Duodenal mucosa (tissue), 2 donors: ENCODE measurements around the gene PCDHGA6.
"Not testable (repeated sequence)": the region's sequence is repeated elsewhere in the genome, so short reads cannot be mapped to it uniquely, and the experiment has no call there.

Experiments used
- H3K27ac ChIP-seq: one replicate; pipeline ENCODE4 v1.7.0; 2013; ENCODE audit warnings: low read depth, low read length
- H3K27me3 ChIP-seq, 2 donors: one replicate each; pipeline ENCODE4 v1.7.0; 2013; ENCODE audit warnings: low read length in 2 of 2, control low read depth in 1 of 2; ENCODE audit not compliant: insufficient read depth in 2 of 2, control insufficient read depth in 1 of 2
- H3K36me3 ChIP-seq, 2 donors: one replicate each; pipeline ENCODE4 v1.7.0; 2013; ENCODE audit warnings: low read length in 2 of 2, control low read depth in 1 of 2; ENCODE audit not compliant: insufficient read depth in 2 of 2, control insufficient read depth in 1 of 2
- H3K4me1 ChIP-seq, 2 donors: one replicate each; pipeline ENCODE4 v1.7.0; 2013; ENCODE audit warnings: low read length in 2 of 2, control low read depth in 1 of 2; ENCODE audit not compliant: insufficient read depth in 2 of 2, control insufficient read depth in 1 of 2
- H3K4me3 ChIP-seq, 2 donors: one replicate each; pipeline ENCODE4 v1.7.0; 2013; ENCODE audit warnings: low read length in 2 of 2, low read depth in 1 of 2
- H3K9ac ChIP-seq, 2 donors: one replicate each; pipeline ENCODE4 v1.7.0; 2013; ENCODE audit warnings: low read length in 2 of 2, low read depth in 1 of 2
- H3K9me3 ChIP-seq, 2 donors: one replicate each; pipeline ENCODE4 v1.7.0; 2013; ENCODE audit warnings: low read length in 2 of 2, control low read depth in 1 of 2; ENCODE audit not compliant: control insufficient read depth in 1 of 2

PCDHGA6 gene

DNA sequence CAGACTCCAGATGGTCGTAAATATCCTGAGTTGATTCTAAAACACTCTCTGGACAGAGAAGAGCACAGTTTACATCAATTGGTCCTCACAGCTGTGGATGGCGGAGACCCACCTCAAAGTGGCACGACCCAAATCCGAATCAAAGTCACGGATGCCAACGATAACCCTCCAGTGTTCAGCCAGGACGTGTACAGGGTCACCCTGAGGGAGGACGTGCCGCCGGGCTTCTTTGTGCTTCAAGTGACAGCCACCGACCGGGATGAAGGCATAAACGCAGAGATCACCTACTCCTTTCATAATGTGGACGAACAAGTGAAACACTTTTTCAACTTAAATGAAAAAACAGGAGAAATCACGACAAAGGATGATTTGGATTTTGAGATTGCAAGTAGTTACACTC lies 13.0 kb upstream of the PCDHGA6 start:
- Histone ChIP-seq H3K27ac (no peak overlapping the region), H3K36me3 (no peaks in the 10 kb centered on the region), H3K4me3 (peak overlapping the region in 1 of 2 donors; percentile 66), H3K9ac (no peak overlapping the region), H3K9me3 (peaks cover 42 to 50% of the 10 kb centered on the region in 2 donors), H3K27me3 (no peaks in the 10 kb centered on the region), H3K4me1 (no peaks in the 10 kb centered on the region)

DNA sequence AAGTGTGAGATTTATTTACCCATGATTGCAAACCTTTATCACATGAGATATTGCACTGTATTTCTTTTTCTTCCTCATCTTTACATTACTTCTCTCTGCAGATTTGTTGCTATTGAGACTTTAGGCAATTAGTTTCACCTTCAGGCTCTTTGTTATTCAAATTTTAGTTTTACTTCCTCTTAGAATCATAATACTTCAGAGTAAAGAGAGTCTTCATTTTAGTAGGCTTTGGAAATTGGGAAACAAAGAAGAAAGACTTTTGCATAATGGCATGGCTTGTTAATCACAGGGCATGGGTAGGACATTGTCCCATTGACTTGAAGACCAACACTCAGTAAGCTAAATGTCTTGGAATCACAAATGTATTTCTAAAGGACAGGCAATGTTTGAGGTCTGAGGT lies 11.0 kb upstream of the PCDHGA6 start:
- no peaks in the 10 kb centered on the region for H3K4me1 ChIP-seq
- H3K36me3 ChIP-seq = no peaks in the 10 kb centered on the region
- H3K27ac ChIP-seq = no peak overlapping the region
- H3K4me3 ChIP-seq = no peak overlapping the region
- no peak overlapping the region for H3K9ac ChIP-seq
- H3K27me3 ChIP-seq = no peaks in the 10 kb centered on the region
- H3K9me3 ChIP-seq = peaks cover 31 to 43% of the 10 kb centered on the region in 2 donors

DNA sequence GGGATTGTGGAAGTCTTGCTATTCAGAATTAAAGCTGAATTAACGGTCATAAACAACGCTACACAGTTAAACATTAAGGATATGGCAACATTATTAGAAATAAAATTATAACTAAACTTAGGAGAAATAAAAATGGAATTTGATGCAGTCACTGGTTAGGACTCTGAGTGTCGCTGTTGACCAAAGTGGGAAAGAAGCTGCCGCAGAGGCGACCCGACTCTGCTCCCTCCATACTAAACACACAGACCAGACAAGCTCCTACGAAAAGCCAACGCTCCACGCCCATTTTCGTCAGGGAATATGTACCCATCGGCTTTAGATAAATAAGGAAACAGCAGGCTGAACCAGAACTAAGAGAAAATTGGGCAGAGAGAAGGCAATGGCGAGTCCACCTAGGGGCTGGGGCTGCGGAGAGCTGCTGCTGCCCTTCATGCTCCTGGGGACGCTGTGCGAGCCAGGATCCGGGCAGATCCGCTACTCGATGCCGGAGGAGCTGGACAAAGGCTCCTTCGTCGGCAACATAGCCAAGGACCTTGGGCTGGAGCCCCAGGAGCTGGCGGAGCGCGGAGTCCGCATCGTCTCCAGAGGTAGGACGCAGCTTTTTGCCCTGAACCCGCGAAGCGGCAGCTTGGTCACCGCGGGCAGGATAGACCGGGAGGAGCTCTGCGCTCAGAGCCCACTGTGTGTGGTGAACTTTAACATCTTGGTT lies 9.6 kb upstream of the PCDHGA6 start, which contains the start of gene PCDHGA5:
PCDHGA5 (plus strand) TSS at position 211 of the 709 bp plus-strand sequence; CDS start at position 380, 169 bp downstream.
- Histone ChIP-seq H3K27ac (no peak within 1 kb of the TSS), H3K4me3 (no peak within 1 kb of the TSS), H3K4me1 (no peaks in the 10 kb centered on the region), H3K36me3 (no peaks in the 10 kb centered on the region), H3K9me3 (peaks cover 31 to 43% of the 10 kb centered on the region in 2 donors), H3K27me3 (no peaks in the 10 kb centered on the region), H3K9ac (no peak within 1 kb of the TSS)

DNA sequence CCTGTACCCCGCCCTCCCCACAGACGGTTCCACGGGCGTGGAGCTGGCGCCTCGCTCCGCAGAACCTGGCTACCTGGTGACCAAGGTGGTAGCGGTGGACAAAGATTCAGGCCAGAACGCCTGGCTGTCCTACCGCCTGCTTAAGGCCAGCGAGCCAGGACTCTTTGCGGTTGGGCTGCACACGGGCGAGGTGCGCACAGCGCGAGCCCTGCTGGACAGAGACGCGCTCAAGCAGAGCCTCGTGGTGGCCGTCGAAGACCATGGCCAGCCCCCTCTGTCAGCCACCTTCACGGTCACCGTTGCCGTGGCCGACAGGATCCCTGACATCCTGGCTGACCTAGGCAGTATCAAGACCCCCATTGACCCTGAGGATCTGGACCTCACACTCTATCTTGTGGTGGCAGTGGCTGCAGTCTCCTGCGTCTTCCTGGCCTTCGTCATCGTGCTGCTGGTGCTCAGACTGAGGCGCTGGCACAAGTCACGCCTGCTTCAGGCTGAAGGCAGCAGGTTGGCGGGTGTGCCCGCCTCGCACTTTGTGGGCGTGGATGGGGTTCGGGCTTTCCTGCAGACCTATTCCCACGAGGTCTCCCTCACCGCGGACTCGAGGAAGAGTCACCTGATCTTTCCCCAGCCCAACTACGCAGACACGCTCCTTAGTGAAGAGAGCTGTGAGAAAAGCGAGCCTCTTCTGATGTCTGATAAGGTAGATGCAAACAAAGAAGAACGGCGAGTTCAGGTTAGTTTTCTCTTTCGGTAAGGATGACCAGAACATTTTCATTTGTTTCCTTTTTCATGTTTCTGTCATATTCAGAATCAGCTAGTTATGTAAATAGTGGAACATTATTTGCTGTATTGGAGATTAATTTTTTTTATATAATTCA lies 7.4 kb upstream of the PCDHGA6 start:
- peaks cover 34 to 38% of the 10 kb centered on the region in 2 donors for H3K9me3 ChIP-seq
- no peaks in the 10 kb centered on the region for H3K4me1 ChIP-seq
- H3K27me3 ChIP-seq = peaks cover 0 to 5% of the 10 kb centered on the region in 2 donors
- no peak overlapping the region for H3K4me3 ChIP-seq
- no peaks in the 10 kb centered on the region for H3K36me3 ChIP-seq
- no peak overlapping the region for H3K27ac ChIP-seq
- no peak overlapping the region for H3K9ac ChIP-seq

DNA sequence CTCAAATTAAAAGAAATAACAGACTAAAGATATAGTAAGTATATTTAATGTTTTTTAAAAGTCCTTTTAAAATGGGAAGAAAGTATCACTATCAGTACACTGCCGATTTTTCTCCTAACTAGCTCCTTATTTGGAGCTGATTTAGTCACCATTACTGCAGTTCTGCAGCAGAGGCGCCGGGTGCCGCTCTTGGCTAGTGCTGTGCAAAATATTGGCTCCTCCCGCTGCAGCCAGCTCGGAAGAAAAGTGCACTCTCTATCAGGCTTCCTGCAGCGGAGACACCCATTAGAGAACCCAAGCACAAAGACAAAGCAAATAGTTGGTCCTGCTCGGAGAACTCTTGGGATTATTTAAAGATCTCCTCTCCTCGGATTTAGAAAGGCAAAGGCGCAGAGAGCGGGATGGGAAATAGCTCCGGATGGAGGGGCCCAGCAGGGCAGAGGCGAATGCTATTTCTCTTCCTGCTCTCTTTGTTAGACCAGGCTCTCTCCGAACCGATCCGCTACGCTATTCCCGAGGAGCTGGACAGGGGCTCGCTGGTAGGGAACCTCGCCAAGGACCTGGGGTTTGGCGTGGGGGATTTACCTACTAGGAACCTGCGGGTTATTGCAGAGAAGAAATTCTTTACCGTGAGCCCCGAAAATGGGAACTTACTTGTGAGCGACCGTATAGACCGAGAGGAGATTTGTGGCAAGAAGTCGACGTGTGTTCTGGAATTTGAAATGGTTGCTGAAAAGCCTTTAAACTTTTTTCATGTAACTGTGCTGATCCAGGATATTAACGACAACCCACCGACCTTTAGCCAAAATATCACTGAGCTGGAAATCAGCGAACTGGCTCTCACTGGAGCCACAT lies 3.5 kb upstream of the PCDHGA6 start, which contains the start of gene PCDHGB3:
PCDHGB3 (plus strand) TSS at position 249 of the 855 bp plus-strand sequence; CDS start at position 402, 153 bp downstream.
- no peaks in the 10 kb centered on the region for H3K4me1 ChIP-seq
- no peak within 1 kb of the TSS for H3K27ac ChIP-seq
- H3K27me3 ChIP-seq = peaks cover 0 to 5% of the 10 kb centered on the region in 2 donors
- no peaks in the 10 kb centered on the region for H3K36me3 ChIP-seq
- H3K4me3 ChIP-seq = peak within 1 kb of the TSS; percentile 18 to 49
- H3K9ac ChIP-seq = no peak within 1 kb of the TSS
- peaks cover 38 to 46% of the 10 kb centered on the region in 2 donors for H3K9me3 ChIP-seq

DNA sequence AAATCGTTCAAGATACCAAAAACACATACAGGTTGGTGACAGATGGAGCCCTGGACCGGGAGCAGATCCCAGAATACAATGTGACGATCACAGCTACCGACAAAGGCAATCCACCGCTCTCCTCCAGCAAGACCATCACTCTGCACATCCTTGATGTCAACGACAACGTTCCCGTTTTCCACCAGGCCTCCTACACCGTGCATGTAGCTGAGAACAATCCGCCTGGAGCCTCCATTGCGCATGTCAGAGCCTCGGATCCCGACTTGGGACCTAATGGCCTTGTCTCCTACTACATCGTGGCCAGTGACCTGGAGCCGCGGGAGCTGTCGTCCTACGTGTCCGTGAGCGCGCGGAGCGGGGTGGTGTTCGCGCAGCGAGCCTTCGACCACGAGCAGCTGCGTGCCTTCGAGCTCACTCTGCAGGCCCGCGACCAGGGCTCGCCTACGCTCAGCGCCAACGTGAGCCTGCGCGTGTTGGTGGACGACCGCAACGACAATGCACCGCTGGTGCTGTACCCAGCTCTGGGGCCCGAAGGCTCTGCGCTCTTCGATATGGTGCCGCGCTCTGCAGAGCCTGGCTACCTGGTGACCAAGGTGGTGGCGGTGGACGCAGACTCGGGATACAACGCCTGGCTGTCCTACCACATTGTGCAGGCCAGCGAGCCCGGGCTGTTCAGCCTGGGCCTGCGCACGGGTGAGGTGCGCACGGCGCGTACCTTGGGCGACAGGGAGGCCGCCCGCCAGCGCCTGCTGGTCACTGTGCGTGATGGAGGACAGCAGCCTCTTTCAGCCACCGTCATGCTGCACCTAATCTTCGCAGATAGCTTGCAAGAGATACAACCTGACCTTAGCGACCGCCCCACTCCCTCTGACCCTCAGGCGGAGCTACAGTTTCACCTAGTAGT lies 1.9 kb upstream of the PCDHGA6 start:
- Histone ChIP-seq H3K27ac (no peak overlapping the region), H3K36me3 (no peaks in the 10 kb centered on the region), H3K4me3 (peak overlapping the region in 1 of 2 donors; percentile 21), H3K9ac (no peak overlapping the region), H3K9me3 (peaks cover 40 to 47% of the 10 kb centered on the region in 2 donors), H3K27me3 (peaks cover 0 to 5% of the 10 kb centered on the region in 2 donors), H3K4me1 (no peaks in the 10 kb centered on the region)

DNA sequence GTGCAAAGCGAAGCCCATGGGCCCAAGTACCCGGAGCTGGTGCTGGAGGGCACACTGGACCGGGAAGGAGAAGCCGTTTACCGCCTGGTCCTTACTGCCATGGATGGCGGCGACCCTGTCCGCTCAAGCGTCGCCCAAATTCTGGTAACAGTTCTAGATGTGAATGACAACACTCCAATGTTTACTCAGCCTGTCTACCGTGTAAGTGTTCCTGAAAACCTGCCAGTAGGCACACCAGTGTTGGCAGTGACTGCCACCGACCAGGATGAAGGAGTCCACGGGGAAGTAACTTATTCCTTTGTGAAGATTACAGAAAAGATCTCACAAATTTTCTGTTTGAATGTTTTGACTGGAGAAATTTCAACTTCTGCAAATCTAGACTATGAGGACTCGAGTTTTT lies 936 bp downstream of the PCDHGA6 start:
- no peak overlapping the region for H3K4me3 ChIP-seq
- peaks cover 40 to 49% of the 10 kb centered on the region in 2 donors for H3K9me3 ChIP-seq
- H3K27ac ChIP-seq = no peak overlapping the region
- no peaks in the 10 kb centered on the region for H3K36me3 ChIP-seq
- H3K27me3 ChIP-seq = peaks cover 0 to 5% of the 10 kb centered on the region in 2 donors
- no peaks in the 10 kb centered on the region for H3K4me1 ChIP-seq
- H3K9ac ChIP-seq = no peak overlapping the region

DNA sequence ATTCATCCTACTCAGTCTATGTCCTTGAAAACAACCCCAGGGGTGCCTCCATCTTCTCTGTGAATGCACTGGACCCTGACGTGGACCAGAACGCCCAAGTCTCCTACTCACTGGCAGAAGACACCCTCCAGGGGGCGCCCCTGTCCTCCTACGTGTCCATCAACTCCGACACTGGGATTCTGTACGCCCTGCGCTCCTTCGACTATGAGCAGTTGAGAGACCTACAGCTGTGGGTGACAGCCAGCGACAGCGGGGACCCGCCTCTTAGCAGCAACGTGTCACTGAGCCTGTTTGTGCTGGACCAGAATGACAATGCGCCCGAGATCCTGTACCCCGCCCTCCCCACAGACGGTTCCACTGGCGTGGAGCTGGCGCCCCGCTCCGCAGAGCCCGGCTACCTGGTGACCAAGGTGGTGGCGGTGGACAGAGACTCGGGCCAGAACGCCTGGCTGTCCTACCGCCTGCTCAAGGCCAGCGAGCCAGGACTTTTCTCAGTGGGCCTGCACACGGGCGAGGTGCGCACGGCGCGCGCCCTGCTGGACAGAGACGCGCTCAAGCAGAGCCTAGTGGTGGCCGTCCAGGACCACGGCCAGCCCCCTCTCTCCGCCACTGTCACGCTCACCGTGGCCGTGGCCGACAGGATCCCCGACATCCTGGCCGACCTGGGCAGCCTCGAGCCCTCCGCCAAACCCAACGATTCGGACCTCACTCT lies 1.9 kb downstream of the PCDHGA6 start:
- H3K27ac ChIP-seq, H3K4me3 ChIP-seq, H3K36me3 ChIP-seq, H3K27me3 ChIP-seq, H3K4me1 ChIP-seq, H3K9ac ChIP-seq: not testable (repeated sequence)
- peaks cover 33 to 47% of the 10 kb centered on the region in 2 donors for H3K9me3 ChIP-seq
